ENCODE data around the gene KCNMA1.

DNA sequence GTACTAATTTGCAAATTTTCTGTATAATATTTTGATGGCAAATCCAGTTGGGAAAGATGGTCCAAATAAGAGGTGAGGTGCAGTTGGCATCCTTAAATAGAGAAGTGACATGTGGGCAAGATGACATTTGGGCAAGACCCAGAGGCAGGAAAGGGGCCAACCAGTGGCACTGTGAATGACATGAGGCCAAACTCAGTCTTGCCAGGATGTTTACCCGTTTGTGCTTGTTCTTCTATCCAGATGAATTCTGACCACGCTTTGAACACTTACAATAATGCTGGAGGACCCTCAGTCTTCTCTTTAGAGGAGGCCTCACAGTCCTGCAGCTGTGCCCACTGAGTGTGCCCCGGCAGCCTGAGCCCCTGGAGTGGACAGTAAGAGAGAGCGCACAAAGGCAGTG lies 45.1 kb downstream of the KCNMA1 start:
- TF ChIP-seq, protein P1, sequence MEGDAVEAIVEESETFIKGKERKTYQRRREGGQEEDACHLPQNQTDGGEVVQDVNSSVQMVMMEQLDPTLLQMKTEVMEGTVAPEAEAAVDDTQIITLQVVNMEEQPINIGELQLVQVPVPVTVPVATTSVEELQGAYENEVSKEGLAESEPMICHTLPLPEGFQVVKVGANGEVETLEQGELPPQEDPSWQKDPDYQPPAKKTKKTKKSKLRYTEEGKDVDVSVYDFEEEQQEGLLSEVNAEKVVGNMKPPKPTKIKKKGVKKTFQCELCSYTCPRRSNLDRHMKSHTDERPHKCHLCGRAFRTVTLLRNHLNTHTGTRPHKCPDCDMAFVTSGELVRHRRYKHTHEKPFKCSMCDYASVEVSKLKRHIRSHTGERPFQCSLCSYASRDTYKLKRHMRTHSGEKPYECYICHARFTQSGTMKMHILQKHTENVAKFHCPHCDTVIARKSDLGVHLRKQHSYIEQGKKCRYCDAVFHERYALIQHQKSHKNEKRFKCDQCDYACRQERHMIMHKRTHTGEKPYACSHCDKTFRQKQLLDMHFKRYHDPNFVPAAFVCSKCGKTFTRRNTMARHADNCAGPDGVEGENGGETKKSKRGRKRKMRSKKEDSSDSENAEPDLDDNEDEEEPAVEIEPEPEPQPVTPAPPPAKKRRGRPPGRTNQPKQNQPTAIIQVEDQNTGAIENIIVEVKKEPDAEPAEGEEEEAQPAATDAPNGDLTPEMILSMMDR (IDR thresholded peaks at IDR 0.05; ENCODE audit: poor library complexity, severe bottlenecking): no peak
- TF ChIP-seq RAD21 (conservative IDR thresholded peaks at IDR 0.05) (no peak), EZH2 (IDR thresholded peaks at IDR 0.05; ENCODE audit: borderline replicate concordance, insufficient read depth, low read length, poor library complexity, severe bottlenecking) (no peak), POLR2AphosphoS5 (IDR thresholded peaks at IDR 0.05) (no peak)

Measured in neural cell (in vitro differentiated cells).